Stimulated activated naive CD4-positive, alpha-beta T cell treated with Interleukin-2 at 50 U/mL for 16 hours (primary cell): ENCODE measurements around the gene KCNMB2.
"Not testable (repeated sequence)": the region's sequence is repeated elsewhere in the genome, so short reads cannot be mapped to it uniquely, and the experiment has no call there.

Experiments used
- DNase-seq: peaks from one replicate; lab custom pipeline; 2025; lab: John Stamatoyannopoulos, UW

KCNMB2 gene

GRCh38 chr3:178519701-178520100 lies 16.5 kb upstream of the KCNMB2 start:
- no peak for DNase-seq

DNA sequence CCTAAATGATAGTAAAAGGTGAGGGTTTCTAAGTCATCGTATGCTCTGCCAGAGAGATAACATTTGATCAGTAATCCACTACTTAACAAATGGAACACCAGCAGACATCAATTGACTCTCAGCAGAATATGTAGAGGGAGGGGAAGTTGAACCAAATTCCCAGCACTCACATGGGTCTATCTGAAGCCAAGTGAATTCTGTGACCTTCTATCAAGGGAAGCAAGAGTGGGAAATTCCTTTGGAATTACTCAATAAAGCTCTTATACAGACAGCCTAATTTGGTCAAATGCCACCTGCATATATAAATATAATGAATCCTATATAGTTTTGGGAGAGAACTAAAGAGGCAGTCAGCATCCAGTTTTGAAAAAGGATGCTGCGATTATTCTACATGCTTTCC lies 15.8 kb upstream of the KCNMB2 start:
- no peak for DNase-seq

DNA sequence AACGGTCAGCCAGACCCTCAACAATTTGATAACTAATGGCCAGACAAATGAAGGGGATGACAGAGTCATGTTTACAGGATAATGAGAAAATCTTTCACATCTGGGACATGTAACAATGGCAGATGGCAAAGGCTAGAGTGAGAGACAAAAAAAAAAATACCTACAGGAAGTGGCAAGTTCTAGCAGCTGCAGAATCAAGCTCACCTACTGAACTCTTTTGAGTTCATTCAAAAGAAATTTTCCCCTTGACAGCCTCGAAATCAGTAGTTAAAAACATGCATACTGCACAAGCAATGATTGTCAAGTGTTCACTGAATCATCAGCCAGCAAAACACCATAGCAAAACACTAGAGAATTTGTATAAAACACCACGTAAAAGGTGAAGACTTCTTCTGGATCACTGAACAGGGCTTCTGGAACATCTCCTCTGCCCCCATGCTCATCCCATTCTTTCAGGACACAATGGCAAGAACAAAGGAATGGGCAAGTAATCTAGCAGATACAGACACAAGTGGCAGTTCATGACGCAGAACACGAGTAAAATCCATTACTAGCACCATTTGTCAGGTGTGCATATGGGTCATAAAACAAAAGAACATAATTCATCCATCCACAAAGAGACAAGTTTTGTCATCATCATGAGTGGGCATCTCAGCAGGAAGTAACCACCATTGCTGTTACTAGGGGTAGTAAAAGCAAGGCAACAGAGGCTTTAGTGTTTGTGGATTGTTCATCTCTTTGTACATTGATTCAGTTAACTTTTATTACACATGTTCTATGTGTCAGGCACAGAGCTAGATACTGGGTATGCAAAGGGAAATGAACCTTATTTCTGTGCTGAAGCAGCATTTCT lies 13.8 kb upstream of the KCNMB2 start:
- no peak for DNase-seq

DNA sequence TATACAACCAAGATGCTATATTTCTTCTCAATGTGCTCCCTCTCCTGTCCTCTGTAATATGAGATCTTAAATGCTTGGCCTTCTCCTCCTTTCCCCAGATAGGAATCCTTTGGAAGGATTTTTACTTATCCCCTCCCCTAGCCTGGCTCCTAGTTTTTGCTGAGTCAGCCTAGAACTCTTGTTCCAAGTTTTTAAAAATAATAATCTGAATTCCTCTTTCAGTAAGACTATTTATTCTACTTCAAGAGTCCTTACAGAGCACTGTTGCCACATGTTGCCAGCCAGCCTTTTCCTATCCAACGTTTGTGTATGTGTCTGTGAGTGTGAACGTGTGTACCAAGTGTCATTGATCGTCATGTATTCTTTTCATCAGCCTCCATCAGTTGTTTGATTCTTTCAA lies 11.0 kb upstream of the KCNMB2 start:
- DNase-seq: no peak

DNA sequence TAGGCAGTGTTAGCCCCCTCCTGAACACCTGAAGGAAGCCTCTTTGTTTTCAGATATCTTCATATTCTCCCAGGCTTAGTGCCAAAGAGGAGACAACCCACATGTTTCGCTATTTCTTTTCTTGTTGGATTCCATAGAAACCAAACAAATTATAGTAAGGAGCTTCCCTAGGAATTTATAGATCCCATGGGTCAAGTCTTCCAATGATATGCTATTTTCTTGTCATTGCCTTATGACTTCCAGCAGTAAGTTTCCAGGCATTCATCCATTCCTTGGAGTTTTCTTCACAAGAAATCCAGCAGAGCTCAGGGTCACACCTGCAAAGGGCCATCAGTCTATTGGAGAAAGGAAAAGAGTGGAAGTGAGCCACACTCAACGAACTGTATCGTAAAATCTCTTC lies 9.9 kb upstream of the KCNMB2 start:
- no peak for DNase-seq

DNA sequence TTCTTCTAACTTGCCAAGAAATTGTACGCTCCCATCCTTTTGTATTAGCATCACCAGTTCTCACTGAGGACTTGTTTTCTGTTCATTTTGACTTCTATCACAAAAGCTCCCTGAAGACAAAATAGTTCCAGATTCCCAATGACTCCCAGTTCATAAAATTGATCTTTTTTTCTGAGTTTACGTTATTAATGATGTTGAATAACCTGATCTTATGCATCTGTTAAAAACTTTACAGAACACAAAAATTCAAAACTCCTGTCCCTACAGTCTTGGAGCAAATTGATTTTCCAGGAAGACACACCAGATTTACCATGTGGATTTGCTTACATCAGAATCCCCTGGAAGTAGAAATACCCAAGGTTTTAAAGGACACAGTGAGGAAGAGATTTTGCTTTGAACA lies 8.3 kb upstream of the KCNMB2 start:
- DNase-seq: no peak

- DNase-seq: no peak
Observed at GRCh38 chr3:178529606-178530225, 6.5 kb upstream of the KCNMB2 start.

GRCh38 chr3:178532476-178532875 lies 3.8 kb upstream of the KCNMB2 start:
- no peak for DNase-seq

DNA sequence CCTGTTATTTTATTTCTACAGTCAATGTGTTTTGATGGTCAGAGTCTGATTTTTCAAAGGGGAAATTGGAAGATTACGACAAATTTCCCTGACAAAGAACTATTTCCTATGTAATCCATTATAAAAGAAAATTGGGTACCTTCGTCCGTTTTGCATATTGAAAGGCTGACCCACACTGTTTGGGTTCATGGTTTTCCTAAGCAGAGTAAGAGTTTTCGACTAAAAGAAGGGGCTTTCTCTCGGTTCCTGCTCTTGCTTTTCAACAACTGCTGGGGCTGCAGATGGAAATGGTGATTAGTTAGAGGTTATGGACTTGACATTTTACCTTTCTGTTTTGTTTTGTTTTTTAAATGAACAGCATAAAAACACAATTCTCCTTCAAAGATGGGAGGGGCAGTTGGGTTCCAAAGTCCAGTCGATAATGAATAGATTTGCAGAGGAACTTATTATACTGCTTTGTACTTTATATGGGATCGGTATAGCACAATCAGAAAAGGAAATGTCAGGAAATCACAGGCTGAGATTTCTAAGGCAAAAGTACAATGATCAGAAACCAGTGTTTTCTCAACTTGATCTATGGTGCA lies 978 bp downstream of the KCNMB2 start:
- no peak for DNase-seq

DNA sequence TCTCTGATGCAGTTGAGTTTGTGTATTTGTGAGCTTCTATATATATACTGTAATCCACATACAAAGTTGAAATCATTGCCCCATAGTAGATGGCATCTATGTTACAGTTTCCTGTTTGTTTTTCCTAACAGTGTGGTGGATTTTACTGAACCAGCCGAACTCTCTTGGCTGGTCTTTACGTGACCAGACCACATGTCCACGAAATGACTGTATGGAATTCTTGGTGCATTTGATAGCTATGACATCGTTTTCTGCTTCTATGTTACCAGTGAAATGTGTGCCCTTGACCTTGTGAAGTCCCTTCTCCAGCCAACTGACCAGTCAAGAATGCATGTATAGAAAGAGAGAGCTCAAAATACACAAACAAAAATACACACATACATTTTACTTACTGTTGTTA lies 1.8 kb downstream of the KCNMB2 start:
- DNase-seq: no peak

- no peak for DNase-seq
Observed at GRCh38 chr3:178540184-178540583, 3.9 kb downstream of the KCNMB2 start.

- no peak for DNase-seq
Observed at GRCh38 chr3:178545337-178545736, 9.1 kb downstream of the KCNMB2 start.

DNA sequence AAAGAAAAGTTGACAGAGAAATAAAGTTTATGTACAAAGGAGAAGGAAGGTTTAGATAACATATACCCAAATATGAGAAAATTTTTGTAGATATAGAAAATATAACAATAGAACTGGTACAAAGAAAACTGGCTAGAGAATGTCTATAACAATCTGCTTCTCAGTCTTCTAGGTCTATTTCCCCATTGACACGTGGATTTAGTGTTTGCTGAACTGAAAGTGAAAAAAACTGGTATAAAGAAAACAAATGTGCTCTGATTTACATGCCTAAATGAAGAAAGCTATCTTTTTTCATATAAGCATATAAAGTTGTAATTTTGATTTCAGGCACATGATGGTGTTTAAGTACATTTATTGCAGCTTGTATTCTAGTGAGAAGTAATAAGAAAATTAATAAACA lies 9.8 kb downstream of the KCNMB2 start:
- no peak for DNase-seq

DNA sequence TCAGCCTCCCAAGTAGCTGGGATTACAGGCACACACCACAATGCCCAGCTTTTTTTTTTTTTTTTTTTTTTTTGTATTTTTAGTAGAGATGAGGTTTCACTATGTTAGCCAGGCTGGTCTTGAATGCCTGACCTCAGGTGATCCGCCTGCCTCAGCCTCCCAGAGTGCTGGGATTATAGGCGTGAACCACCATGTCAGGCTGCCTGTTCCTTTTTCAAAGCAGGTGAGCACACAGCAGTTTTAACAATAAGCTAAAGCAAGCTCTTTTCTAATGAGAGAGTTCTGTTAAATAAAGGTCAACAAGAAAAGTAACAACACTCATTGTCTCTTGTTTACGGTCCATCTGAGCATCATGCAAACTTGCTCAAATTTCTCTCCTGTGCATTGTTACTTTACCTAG lies 13.2 kb downstream of the KCNMB2 start:
- DNase-seq: not testable (repeated sequence)

GRCh38 chr3:178551916-178552321 lies 15.7 kb downstream of the KCNMB2 start:
- no peak for DNase-seq

- DNase-seq: no peak
Observed at GRCh38 chr3:178558637-178559036, 22.4 kb downstream of the KCNMB2 start.

GRCh38 chr3:178560759-178561158 lies 24.5 kb downstream of the KCNMB2 start:
- DNase-seq: no peak

- DNase-seq: no peak
Observed at GRCh38 chr3:178561239-178561638, 25.0 kb downstream of the KCNMB2 start.

DNA sequence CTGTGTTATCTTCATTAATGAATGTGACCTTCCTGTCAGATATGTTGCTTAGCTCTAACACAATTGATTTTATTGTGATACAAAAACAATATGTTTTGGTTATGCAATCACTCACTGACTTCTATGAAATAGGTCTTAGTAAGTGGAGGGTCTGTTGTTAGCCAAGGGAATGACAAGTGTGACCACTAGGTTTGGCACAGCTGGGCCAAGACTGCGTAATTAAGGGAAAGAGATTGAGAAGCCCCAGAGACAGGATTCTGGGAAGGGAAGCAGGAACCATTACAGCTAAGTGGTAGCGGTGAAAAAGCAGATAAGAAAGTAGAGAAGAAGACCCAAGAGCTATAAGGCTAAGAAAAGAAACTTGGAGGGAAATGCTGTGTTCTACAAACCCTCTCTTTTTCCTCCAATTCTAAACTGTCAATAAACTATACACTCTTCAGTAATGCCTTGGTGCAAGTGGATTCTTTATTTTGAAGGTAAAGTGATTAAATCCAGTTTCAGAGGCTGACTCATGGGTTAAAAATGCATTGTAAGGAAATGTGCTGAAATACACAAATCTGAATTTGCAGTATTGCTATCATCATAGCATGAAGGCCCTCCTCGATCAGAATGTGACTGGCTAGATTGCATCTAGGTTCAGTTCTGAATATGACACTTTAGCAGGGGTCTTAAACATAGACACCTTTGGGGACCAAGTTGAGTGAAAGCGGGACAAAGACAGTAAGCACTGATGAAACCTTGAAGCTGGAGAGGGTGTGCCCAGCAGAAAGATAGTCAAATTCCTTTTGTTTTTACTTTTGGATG lies 26.1 kb downstream of the KCNMB2 start:
- no peak for DNase-seq

- no peak for DNase-seq
Observed at GRCh38 chr3:178562947-178563232, 26.7 kb downstream of the KCNMB2 start.

GRCh38 chr3:178567611-178568010 lies 31.4 kb downstream of the KCNMB2 start:
- no peak for DNase-seq

DNA sequence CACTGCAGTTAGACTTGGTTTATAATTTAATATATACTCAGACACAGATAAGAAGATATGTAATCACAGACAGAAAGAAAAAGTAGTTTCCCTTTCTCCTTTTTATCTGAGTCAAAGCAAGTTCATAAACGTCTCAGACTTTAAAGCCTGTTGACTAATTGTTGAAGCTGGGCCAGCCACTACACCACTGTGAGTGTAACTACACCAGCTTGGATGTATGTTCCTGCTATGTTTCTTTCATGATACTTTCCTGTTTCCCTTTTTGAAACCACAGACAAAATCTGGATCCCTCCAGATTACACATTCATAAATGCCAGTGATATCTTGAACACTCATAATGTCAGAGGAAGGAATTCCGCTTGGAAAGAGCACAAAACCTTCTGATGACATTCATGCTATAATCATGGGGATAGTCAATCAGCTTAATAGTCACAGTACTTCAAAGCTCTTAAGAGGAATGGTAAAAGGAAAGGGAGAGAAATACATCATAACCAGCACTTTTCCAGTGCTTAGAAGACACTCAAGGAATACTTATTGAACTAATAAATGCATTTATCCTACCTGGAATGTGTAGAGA lies 32.0 kb downstream of the KCNMB2 start:
- DNase-seq: no peak
